Measurements from ENCODE around the gene ITCH. TPM values are rescaled to one million over a fixed set of nuclear protein-coding genes. Genes with fewer than 3 reads are reported as not detected.
"Not testable (repeated sequence)": the region's sequence is repeated elsewhere in the genome, so short reads cannot be mapped to it uniquely, and the experiment has no call there.

The ITCH gene
- total and polyA plus RNA-seq, 2 donors = 19.8 to 113 TPM

- no peak overlapping the region for H3K27ac ChIP-seq (ENCODE audit: low read depth)
- DNase-seq (ENCODE audit: extremely low spot score) = no peak
- H3K4me1 ChIP-seq (ENCODE audit: insufficient read depth) = no peaks in the 10 kb centered on the region
- H3K36me3 ChIP-seq (ENCODE audit: insufficient read depth) = peaks cover 2% of the 10 kb centered on the region
- H3K4me3 ChIP-seq (ENCODE audit: low read depth, low read length) = no peak overlapping the region
These were observed 149.9 kb downstream of the ITCH start for GRCh38 chr20:34512955-34513419.

DNA sequence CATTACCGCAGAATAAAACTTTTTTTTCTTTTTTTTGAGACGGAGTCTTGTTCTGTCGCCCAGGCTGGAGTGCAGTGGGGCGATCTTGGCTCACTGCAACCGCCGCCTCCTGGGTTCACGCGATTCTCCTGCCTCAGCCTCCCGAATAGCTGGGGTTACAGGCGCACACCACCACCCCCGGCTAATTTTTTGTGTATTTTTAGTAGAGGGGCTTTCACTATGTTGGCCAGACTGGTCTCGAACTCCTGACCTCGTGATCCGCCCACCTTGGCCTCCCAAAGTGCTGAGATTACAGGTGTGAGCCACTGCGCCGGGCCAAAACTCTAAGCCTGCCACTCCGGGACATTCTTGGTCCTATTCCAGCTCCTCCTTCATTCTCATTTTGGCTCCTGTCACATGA is 151.0 kb downstream of the ITCH start:
- H3K4me3 ChIP-seq (ENCODE audit: low read depth, low read length); H3K4me1 ChIP-seq (ENCODE audit: insufficient read depth); DNase-seq (ENCODE audit: extremely low spot score); H3K27ac ChIP-seq (ENCODE audit: low read depth); H3K36me3 ChIP-seq (ENCODE audit: insufficient read depth): not testable (repeated sequence)
- WGBS = 97% methylated on average over 17 of the region's 17 CpGs

DNA sequence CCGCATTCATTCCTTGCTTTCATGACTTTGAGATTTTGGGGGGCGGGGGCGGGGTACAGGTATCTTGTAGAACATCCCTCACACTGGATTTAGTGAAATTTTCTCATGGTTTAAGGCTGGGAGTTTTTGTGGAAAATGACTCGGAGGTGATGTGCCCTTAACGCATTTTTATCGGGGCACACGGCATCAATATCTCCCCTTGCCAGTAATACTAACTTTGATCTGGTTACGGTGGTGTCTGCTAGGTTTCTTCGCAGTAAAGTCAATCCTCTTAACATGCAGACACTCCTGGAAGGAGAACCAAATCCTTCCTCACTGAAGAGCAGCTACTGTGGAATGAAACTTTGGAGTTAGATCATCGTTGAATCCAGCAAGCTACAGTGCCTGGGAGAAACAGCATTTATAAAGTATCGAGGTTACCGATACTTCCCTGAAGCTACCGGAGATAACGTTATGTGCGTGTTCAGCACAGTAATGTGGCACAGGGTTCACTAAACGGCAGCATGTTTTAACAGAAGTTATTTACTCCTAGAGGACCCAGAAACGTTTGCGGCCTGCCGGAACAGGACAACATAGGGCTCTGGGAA is 151.9 kb downstream of the ITCH start:
- WGBS = 24% methylated on average over 19 of the region's 19 CpGs
- no peaks in the 10 kb centered on the region for H3K4me1 ChIP-seq (ENCODE audit: insufficient read depth)
- H3K27ac ChIP-seq (ENCODE audit: low read depth) = peak overlapping the region; percentile 82
- H3K4me3 ChIP-seq (ENCODE audit: low read depth, low read length) = peak overlapping the region; percentile 72
- H3K36me3 ChIP-seq (ENCODE audit: insufficient read depth) = no peaks in the 10 kb centered on the region
- DNase-seq (ENCODE audit: extremely low spot score) = no peak

- Histone ChIP-seq H3K36me3 (ENCODE audit: insufficient read depth) (no peaks in the 10 kb centered on the region), H3K4me3 (ENCODE audit: low read depth, low read length) (peak overlapping the region; percentile 72), H3K4me1 (ENCODE audit: insufficient read depth) (no peaks in the 10 kb centered on the region), H3K27ac (ENCODE audit: low read depth) (peak overlapping the region; percentile 82)
- peak; percentile 39 for DNase-seq (ENCODE audit: extremely low spot score)
- 4% methylated on average over 36 of the region's 36 CpGs for WGBS
These were observed 152.6 kb downstream of the ITCH start for GRCh38 chr20:34515484-34516246.

DNA sequence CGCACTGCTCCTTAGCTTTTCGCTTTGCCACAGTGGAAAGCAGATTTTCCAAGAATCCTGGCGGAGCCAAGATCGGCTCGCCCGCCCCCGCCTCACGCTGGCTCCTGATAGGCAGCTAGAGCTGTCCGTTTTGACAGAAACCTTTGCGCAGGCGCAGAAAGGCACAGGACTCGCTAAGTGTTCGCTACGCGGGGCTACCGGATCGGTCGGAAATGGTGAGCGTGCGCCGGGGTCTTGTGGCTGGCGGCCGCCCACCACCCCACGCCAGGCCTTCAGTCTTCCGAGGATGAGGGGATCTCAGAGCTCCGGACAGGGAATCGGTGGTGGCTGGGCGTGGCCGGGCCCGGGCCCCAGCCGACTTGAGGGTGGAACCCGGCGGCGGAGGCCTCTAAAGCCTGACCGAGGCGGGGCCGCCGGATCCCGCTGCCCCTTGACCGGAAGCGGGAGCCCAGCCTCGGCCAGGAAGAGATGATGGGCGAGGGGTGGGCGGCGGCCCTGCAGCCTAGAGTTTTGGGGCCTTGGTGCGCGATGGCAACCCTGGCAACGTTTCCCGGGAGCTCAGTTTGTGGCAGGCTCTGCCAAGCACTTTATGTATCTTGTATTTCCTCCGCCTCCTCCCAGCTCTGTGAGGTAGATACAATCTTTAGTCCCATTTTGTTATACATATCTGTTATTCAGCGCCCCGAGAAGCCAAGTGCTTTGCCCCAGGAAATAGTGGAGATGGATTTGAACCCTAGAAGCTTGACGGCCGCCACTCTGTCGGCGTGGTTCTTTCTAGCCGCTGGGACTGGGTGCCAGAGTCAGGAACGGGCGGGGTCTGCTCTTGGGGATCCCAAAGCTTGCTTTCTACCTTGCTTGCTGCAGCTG is 153.4 kb downstream of the ITCH start, which contains the start of gene DYNLRB1:
Gene DYNLRB1 (plus strand): TSS at position 176 of the 867 bp plus-strand sequence. CDS start 37 bp downstream, at position 213.
- Histone ChIP-seq H3K27ac (ENCODE audit: low read depth) (peak within 1 kb of the TSS; percentile 92), H3K4me3 (ENCODE audit: low read depth, low read length) (peak within 1 kb of the TSS; percentile 72), H3K36me3 (ENCODE audit: insufficient read depth) (no peaks in the 10 kb centered on the region), H3K4me1 (ENCODE audit: insufficient read depth) (no peaks in the 10 kb centered on the region)
- peak; percentile 97 for DNase-seq (ENCODE audit: extremely low spot score)
- under 1% methylated on average over 59 of the region's 59 CpGs for WGBS

GRCh38 chr20:34517114-34517505 is 154.0 kb downstream of the ITCH start:
- Histone ChIP-seq H3K4me1 (ENCODE audit: insufficient read depth) (no peaks in the 10 kb centered on the region), H3K36me3 (ENCODE audit: insufficient read depth) (no peaks in the 10 kb centered on the region), H3K4me3 (ENCODE audit: low read depth, low read length) (peak overlapping the region; percentile 72), H3K27ac (ENCODE audit: low read depth) (peak overlapping the region; percentile 92)
- 0% methylated on average over 3 of the region's 3 CpGs for WGBS
- no peak for DNase-seq (ENCODE audit: extremely low spot score)

- H3K4me3 ChIP-seq (ENCODE audit: low read depth, low read length); H3K4me1 ChIP-seq (ENCODE audit: insufficient read depth): not testable (repeated sequence)
- WGBS = 96% methylated on average over 7 of the region's 7 CpGs
These were observed 155.8 kb downstream of the ITCH start for GRCh38 chr20:34518863-34519262.

DNA sequence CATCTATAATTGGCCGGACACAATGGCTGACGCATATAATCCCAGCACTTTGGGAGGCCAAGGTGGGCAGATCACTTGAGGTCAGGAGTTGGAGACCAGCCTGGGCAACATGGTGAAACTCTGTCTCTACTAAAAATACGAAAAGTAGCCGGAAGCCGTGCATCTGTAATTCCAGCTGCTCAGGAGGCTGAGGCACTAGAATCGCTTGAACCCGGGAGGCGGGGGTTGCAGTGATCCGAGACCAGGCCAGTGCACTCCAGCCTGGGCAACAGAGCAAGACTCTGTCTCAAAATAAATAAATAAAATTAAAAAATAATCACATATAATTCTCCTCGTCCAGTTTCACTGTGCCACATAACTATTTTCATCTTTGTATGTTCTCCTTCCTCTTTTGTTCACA is 156.8 kb downstream of the ITCH start:
- not testable (repeated sequence) for DNase-seq (ENCODE audit: extremely low spot score); H3K4me1 ChIP-seq (ENCODE audit: insufficient read depth); H3K27ac ChIP-seq (ENCODE audit: low read depth); H3K4me3 ChIP-seq (ENCODE audit: low read depth, low read length); H3K36me3 ChIP-seq (ENCODE audit: insufficient read depth)
- 88% methylated on average over 10 of the region's 10 CpGs for WGBS

More at GRCh38 chr20:34518863-34519262, 155.8 kb downstream of the ITCH start:
- DNase-seq (ENCODE audit: extremely low spot score); H3K27ac ChIP-seq (ENCODE audit: low read depth); H3K36me3 ChIP-seq (ENCODE audit: insufficient read depth): not testable (repeated sequence)

DNA sequence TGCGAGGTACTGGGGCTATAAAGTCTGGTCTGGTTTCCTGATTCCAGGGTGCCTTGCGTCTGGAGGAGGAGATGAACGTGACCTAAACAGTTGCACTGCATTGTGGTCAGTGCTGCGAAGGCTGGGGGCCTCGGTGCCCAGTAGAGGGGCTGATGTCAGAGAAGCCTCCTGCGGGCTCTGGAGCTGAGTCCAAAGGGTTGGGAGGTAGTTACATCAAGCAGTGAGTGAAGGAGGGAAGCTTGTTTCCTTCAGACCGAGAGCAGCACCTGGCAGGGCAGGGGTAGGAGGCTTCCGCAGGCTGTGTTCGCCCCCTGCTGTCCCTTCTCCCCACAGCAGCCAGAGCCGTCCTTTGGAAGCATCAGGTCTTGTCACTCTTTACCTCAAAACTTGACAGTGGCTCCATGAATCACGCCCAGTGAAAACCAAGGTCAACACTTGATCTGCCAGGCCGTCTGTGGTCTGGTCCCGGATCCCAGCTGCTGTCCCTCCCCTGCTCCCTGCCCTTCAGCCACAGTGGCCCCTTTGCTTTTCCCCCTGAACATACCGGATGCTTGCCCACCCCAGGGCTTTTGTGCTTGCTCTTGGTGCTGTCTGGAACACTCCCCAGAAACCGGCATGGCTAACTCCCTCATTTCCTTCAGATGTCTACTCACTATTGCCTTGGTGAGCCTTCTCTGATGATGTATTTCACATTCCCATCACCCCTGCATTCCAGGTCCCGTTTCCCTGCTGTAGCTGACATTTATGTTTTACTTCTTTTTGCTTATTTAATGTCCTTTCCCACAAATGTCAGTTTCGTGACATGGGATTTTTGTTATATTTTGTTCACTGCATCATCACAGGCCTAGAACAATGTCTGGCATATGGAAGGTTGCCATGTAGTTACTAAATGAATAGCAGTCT is 160.1 kb downstream of the ITCH start:
- peak overlapping the region; percentile 1 for H3K27ac ChIP-seq (ENCODE audit: low read depth)
- H3K36me3 ChIP-seq (ENCODE audit: insufficient read depth) = no peaks in the 10 kb centered on the region
- H3K4me3 ChIP-seq (ENCODE audit: low read depth, low read length) = no peak overlapping the region
- peaks cover 2% of the 10 kb centered on the region for H3K4me1 ChIP-seq (ENCODE audit: insufficient read depth)
- no peak for DNase-seq (ENCODE audit: extremely low spot score)
- whole genome bisulfite sequencing = 52% methylated on average over 17 of the region's 17 CpGs

GRCh38 chr20:34524426-34524825 is 161.4 kb downstream of the ITCH start:
- peaks cover 2% of the 10 kb centered on the region for H3K4me1 ChIP-seq (ENCODE audit: insufficient read depth)
- no peaks in the 10 kb centered on the region for H3K36me3 ChIP-seq (ENCODE audit: insufficient read depth)
- no peak for DNase-seq (ENCODE audit: extremely low spot score)
- 91% methylated on average over 11 of the region's 11 CpGs for WGBS
- H3K27ac ChIP-seq (ENCODE audit: low read depth) = no peak overlapping the region
- H3K4me3 ChIP-seq (ENCODE audit: low read depth, low read length) = no peak overlapping the region

DNA sequence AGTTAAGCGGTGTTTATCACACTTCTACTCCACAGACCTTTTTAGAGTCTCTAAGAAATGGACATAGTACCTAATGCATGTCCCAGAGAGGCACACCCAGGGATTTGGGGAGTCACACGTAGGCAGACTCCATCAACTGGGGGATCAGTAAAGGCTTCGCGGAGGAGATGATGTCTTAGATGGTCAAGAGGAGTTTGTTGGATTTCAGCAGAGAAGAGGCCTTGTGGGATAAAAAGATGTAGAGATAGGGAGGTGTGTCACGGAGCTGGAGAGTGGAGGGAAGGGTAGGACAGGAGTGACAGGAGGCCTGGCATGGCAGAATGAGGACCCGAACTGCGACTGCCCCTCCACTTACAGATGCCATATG is 162.3 kb downstream of the ITCH start:
- peaks cover 2% of the 10 kb centered on the region for H3K4me1 ChIP-seq (ENCODE audit: insufficient read depth)
- H3K36me3 ChIP-seq (ENCODE audit: insufficient read depth) = no peaks in the 10 kb centered on the region
- 60% methylated on average over 7 of the region's 7 CpGs for WGBS
- no peak overlapping the region for H3K4me3 ChIP-seq (ENCODE audit: low read depth, low read length)
- no peak for DNase-seq (ENCODE audit: extremely low spot score)
- H3K27ac ChIP-seq (ENCODE audit: low read depth) = peak overlapping the region; percentile 76

- no peaks in the 10 kb centered on the region for H3K36me3 ChIP-seq (ENCODE audit: insufficient read depth)
- 14% methylated on average over 14 of the region's 14 CpGs for WGBS
- H3K27ac ChIP-seq (ENCODE audit: low read depth) = peak overlapping the region; percentile 76
- H3K4me3 ChIP-seq (ENCODE audit: low read depth, low read length) = no peak overlapping the region
- DNase-seq (ENCODE audit: extremely low spot score) = peak; percentile 84
- H3K4me1 ChIP-seq (ENCODE audit: insufficient read depth) = peaks cover 2% of the 10 kb centered on the region
These were observed 162.8 kb downstream of the ITCH start for GRCh38 chr20:34525709-34526416.
